Measurements from ENCODE around the gene IREB2.

DNA sequence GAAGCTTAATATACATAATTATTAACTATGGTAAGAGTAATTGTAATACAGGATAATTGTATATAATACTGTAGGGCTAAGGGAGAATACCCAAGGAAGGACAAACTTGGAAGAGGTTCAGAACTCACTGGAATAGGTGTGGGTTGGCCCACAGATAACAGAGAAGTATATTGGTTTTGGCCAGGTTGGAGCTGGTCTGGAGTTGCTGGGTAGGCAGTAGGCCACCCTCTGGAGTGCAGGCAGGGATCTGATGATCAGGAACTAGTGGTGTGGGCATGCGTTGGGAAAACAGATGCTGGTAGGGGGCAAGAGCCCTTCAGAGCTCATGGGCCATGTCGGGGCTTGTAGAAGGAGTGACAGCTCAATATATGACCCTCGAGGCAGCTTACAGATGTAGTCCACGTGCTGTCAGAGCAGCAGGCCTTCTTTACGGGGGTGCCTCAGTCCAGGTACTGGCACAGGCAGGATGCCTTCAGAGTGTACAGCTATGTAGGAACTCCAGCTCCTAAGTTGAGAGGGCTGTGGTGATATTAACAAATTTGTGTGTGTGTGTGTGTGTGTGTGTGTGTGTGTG is 12.4 kb downstream of the IREB2 start:
- TF ChIP-seq, protein P1, sequence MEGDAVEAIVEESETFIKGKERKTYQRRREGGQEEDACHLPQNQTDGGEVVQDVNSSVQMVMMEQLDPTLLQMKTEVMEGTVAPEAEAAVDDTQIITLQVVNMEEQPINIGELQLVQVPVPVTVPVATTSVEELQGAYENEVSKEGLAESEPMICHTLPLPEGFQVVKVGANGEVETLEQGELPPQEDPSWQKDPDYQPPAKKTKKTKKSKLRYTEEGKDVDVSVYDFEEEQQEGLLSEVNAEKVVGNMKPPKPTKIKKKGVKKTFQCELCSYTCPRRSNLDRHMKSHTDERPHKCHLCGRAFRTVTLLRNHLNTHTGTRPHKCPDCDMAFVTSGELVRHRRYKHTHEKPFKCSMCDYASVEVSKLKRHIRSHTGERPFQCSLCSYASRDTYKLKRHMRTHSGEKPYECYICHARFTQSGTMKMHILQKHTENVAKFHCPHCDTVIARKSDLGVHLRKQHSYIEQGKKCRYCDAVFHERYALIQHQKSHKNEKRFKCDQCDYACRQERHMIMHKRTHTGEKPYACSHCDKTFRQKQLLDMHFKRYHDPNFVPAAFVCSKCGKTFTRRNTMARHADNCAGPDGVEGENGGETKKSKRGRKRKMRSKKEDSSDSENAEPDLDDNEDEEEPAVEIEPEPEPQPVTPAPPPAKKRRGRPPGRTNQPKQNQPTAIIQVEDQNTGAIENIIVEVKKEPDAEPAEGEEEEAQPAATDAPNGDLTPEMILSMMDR (conservative IDR thresholded peaks at IDR 0.05; ENCODE audit: low read length): no peak
- no peak for TF ChIP-seq EZH2phosphoT487 (IDR thresholded peaks at IDR 0.05; ENCODE audit: borderline replicate concordance, low read depth, low read length)

All from OCI-LY7 (cell line).